GM23338 (cell line): ENCODE measurements around the gene ATG7. TPM values are rescaled to one million over a fixed set of nuclear protein-coding genes. Genes with fewer than 3 reads are reported as not detected.

Source experiments
- EZH2 ChIP-seq: fragments of 200-600 bp; sonication (generic); IDR thresholded peaks from one replicate; pipeline ENCODE4 v1.8.0; 2017; ENCODE audit warnings: antibody characterized with exemption, mild to moderate bottlenecking, low read depth; ENCODE audit not compliant: unreplicated experiment
- JUNB ChIP-seq: IDR thresholded peaks from one replicate; pipeline ENCODE4 v1.6.1; 2016; ENCODE audit warnings: antibody characterized with exemption; ENCODE audit not compliant: unreplicated experiment
- NANOG ChIP-seq: IDR thresholded peaks from 2 replicates; pipeline ENCODE4 v1.6.1; 2016; ENCODE audit warnings: antibody characterized with exemption, borderline replicate concordance
- POLR2AphosphoS5 ChIP-seq: IDR thresholded peaks from 2 replicates; pipeline ENCODE4 v1.6.1; 2016; ENCODE audit warnings: antibody characterized with exemption, low read depth
- REST ChIP-seq: IDR thresholded peaks from one replicate; pipeline ENCODE4 v1.6.1; 2018; ENCODE audit warnings: antibody characterized with exemption; ENCODE audit not compliant: unreplicated experiment
- STAT1 ChIP-seq: IDR thresholded peaks from one replicate; pipeline ENCODE4 v1.6.1; 2016; ENCODE audit warnings: antibody characterized with exemption; ENCODE audit not compliant: unreplicated experiment
- ZNF331 ChIP-seq: fragments of 250-450 bp; sonication (Bioruptor Pico); IDR thresholded peaks from 2 replicates; pipeline ENCODE4 v1.5.0; 2020; ENCODE audit warnings: low read depth, mild to moderate bottlenecking, moderate library complexity
- ZNF462 ChIP-seq: fragments of 250-450 bp; sonication (Bioruptor Pico); IDR thresholded peaks from 2 replicates; pipeline ENCODE4 v1.5.0; 2020; ENCODE audit warnings: mild to moderate bottlenecking, moderate library complexity
- polyA plus RNA-seq: library from polyadenylated mRNA; unstranded; fragments of >200 nt; fragmentation: Nextera tagmentation; extraction: Ambion mirVana; gene quantifications from 2 replicates; pipeline ENCODE4 v1.2.1, GENCODE V29; 2016
- total RNA-seq: library from RNA; depleted of rRNA; stranded (reverse); fragments of >200 nt; shearing (Covaris generic); gene quantifications from 2 replicates; pipeline ENCODE4 v1.2.3, GENCODE V29; 2014
- TF ChIP-seq, protein P1 (sequence below): IDR thresholded peaks from 2 replicates; pipeline ENCODE4 v1.6.1; 2016; ENCODE audit warnings: antibody characterized with exemption
- TF ChIP-seq, protein P2 (sequence below), 2 experiments: fragments of 200-600 bp in 1 of 2; sonication (generic) in 1 of 2; conservative IDR thresholded peaks; 2 replicates each; pipeline versions ENCODE4 v1.5.1 to v1.6.1; 2016 to 2017; ENCODE audit warnings: antibody characterized with exemption in 2 of 2, low read depth in 2 of 2, mild to moderate bottlenecking in 2 of 2, moderate library complexity in 1 of 2

ATG7 gene
- total and polyA plus RNA-seq, 2 experiments from 2014 or later: 16.2 to 36.7 TPM

DNA sequence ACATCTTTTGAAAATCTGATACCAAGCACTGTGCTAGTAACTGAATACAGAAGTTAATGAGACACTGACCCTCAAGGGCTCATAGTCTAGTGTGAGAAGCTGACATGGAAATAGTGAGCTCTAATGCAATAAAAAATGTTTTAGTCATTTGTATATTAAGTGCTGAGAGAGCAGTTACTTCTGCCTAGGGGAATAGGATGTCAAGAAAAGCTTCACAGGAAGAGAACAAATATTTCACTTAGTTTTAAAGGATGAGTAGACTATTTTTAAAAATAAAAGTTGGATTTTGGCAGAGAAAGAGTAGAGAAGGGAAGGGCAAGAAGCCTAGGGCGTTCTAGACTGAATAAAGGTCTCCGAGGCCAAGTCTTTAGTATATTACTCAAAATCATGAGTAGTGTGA is 158.4 kb downstream of the ATG7 start (continued):
- no peak for TF ChIP-seq ZNF462
- TF ChIP-seq, protein P1, sequence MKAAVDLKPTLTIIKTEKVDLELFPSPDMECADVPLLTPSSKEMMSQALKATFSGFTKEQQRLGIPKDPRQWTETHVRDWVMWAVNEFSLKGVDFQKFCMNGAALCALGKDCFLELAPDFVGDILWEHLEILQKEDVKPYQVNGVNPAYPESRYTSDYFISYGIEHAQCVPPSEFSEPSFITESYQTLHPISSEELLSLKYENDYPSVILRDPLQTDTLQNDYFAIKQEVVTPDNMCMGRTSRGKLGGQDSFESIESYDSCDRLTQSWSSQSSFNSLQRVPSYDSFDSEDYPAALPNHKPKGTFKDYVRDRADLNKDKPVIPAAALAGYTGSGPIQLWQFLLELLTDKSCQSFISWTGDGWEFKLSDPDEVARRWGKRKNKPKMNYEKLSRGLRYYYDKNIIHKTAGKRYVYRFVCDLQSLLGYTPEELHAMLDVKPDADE: no peak
- no peak for TF ChIP-seq EZH2
- no peak for TF ChIP-seq JUNB
- TF ChIP-seq, protein P2, sequence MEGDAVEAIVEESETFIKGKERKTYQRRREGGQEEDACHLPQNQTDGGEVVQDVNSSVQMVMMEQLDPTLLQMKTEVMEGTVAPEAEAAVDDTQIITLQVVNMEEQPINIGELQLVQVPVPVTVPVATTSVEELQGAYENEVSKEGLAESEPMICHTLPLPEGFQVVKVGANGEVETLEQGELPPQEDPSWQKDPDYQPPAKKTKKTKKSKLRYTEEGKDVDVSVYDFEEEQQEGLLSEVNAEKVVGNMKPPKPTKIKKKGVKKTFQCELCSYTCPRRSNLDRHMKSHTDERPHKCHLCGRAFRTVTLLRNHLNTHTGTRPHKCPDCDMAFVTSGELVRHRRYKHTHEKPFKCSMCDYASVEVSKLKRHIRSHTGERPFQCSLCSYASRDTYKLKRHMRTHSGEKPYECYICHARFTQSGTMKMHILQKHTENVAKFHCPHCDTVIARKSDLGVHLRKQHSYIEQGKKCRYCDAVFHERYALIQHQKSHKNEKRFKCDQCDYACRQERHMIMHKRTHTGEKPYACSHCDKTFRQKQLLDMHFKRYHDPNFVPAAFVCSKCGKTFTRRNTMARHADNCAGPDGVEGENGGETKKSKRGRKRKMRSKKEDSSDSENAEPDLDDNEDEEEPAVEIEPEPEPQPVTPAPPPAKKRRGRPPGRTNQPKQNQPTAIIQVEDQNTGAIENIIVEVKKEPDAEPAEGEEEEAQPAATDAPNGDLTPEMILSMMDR (conservative IDR thresholded peaks at IDR 0.05; ENCODE audit: low read depth in 2 of 2): no peak
- no peak for TF ChIP-seq STAT1
- no peak for TF ChIP-seq REST
- TF ChIP-seq ZNF331: no peak
- no peak for TF ChIP-seq POLR2AphosphoS5
- TF ChIP-seq NANOG: no peak
